Prostate gland (tissue), 2 donors: ENCODE data around the gene KCNH6. TPM values are rescaled to one million over a fixed set of nuclear protein-coding genes. Genes with fewer than 3 reads are reported as not detected.

Experiments
- DNase-seq: peaks from one replicate; pipeline ENCODE4 v3.0.0-alpha.2; 2019; ENCODE audit warnings: low spot score
- H3K27ac ChIP-seq, 2 donors: fragments of 200-600 bp; sonication (generic); 2 replicates each; pipeline ENCODE4 v1.5.1; 2017 to 2019
- H3K27me3 ChIP-seq: fragments of 200-600 bp; sonication (generic); replicated peaks from 2 replicates; pipeline ENCODE4 v1.5.1; 2019; ENCODE audit not compliant: insufficient read depth
- H3K36me3 ChIP-seq, 2 donors: fragments of 200-600 bp; sonication (generic); 1 replicate in 1 of 2; 2 replicates in 1 of 2; pipeline versions ENCODE4 v1.5.1 to v1.8.1; 2017 to 2019
- H3K4me1 ChIP-seq: fragments of 200-600 bp; sonication (generic); replicated peaks from 2 replicates; pipeline ENCODE4 v1.5.1; 2019
- H3K4me3 ChIP-seq, 2 donors: fragments of 200-600 bp; sonication (generic); 2 replicates each; pipeline ENCODE4 v1.5.1; 2017 to 2019
- H3K9me3 ChIP-seq: fragments of 200-600 bp; sonication (generic); 2 replicates; pipeline ENCODE4 v1.5.1; 2017
- POLR2A ChIP-seq: fragments of 450-650 bp; IDR thresholded peaks from one replicate; pipeline ENCODE4 v1.6.1; 2016; ENCODE audit warnings: antibody characterized with exemption, mild to moderate bottlenecking
- POLR2AphosphoS5 ChIP-seq: sonication (generic); formaldehyde crosslinking; IDR thresholded peaks from one replicate; pipeline ENCODE4 v1.6.1; 2017; ENCODE audit warnings: antibody characterized with exemption
- WGBS: methylation state at CpG from one replicate; pipeline ENCODE4 v1.1.5; 2018; 5-methylcytosine and 5-hydroxymethylcytosine counted together
- intact Hi-C: fragments of 100-400 bp; cut with DNase I; formaldehyde crosslinking; loops from one replicate; pipeline ENCODE4 v1.14.2; 2022
- total RNA-seq, 2 donors: library from RNA; depleted of rRNA; stranded (reverse); fragments of >200 nt; gene quantifications; one replicate each; pipeline ENCODE4 v1.1.0, GENCODE V29; 2016
- TF ChIP-seq, protein P1 (sequence below), 4 experiments: fragments of 200-600 bp in 2 of 4; fragments of 450-650 bp in 2 of 4; sonication (generic) in 2 of 4; IDR thresholded peaks; 1 replicate in 3 of 4; 2 replicates in 1 of 4; pipeline ENCODE4 v1.5.1; 2016 to 2019; ENCODE audit warnings: antibody characterized with exemption in 4 of 4, mild to moderate bottlenecking in 2 of 4, moderate library complexity in 2 of 4

Gene KCNH6
- total RNA-seq, 2 donors from 2014 or later, result 8.1 to 22.4 TPM

DNA sequence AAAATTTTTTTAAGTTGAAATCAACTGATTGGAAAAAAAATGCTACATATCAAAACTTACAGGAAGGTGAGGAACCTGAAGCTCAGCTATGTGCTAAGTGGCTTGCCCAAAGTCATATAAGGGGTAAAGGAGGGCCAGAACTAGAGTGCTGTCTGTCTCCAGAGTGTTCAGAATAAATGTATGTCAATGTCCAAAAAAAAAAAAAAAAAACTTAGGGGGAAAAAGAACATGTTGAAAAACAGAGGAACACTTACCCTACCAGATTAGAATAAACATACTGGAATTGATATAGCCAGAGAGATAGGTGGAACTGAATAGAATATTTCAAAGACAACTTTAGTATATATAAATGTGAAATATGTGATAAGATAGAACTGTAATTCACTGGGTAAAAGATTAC, 38.7 kb downstream of the KCNH6 start:
- Histone ChIP-seq H3K9me3 (no peaks in the 10 kb centered on the region), H3K4me1 (no peaks in the 10 kb centered on the region), H3K4me3 (no peak overlapping the region), H3K27me3 (no peaks in the 10 kb centered on the region), H3K36me3 (no peaks in the 10 kb centered on the region), H3K27ac (no peak overlapping the region)
- no peak for TF ChIP-seq POLR2AphosphoS5
- TF ChIP-seq, protein P1, sequence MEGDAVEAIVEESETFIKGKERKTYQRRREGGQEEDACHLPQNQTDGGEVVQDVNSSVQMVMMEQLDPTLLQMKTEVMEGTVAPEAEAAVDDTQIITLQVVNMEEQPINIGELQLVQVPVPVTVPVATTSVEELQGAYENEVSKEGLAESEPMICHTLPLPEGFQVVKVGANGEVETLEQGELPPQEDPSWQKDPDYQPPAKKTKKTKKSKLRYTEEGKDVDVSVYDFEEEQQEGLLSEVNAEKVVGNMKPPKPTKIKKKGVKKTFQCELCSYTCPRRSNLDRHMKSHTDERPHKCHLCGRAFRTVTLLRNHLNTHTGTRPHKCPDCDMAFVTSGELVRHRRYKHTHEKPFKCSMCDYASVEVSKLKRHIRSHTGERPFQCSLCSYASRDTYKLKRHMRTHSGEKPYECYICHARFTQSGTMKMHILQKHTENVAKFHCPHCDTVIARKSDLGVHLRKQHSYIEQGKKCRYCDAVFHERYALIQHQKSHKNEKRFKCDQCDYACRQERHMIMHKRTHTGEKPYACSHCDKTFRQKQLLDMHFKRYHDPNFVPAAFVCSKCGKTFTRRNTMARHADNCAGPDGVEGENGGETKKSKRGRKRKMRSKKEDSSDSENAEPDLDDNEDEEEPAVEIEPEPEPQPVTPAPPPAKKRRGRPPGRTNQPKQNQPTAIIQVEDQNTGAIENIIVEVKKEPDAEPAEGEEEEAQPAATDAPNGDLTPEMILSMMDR (IDR thresholded peaks at IDR 0.05), result no peak
- no peak for TF ChIP-seq POLR2A
- no peak for DNase-seq
- intact Hi-C loops, result no loop called here

DNA sequence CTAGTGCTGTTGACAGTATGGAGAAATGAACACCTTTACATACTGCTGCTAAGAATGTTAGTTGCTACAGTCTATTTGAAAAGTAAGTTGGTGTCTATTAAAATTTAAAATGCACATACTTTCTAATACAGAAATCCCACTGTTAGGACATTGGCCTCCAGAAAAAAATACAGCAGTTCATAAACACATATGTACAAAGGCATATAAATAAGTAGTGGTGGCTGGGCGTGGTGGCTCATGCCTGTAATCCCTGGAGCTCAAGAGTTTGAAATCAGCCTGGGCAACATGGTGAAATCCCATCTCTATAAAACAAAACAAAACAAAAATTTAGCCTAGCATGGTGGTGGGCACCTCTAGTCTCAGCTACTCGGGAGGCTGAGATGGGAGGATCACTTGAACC, 40.2 kb downstream of the KCNH6 start:
- Histone ChIP-seq H3K4me3 (no peak overlapping the region), H3K27me3 (no peaks in the 10 kb centered on the region), H3K36me3 (no peaks in the 10 kb centered on the region), H3K27ac (no peak overlapping the region), H3K9me3 (no peaks in the 10 kb centered on the region), H3K4me1 (no peaks in the 10 kb centered on the region)
- DNase-seq, result no peak
- intact Hi-C loops, result no loop called here
- WGBS, result 98% methylated on average over 2 of the region's 2 CpGs
- TF ChIP-seq POLR2AphosphoS5, result no peak

DNA sequence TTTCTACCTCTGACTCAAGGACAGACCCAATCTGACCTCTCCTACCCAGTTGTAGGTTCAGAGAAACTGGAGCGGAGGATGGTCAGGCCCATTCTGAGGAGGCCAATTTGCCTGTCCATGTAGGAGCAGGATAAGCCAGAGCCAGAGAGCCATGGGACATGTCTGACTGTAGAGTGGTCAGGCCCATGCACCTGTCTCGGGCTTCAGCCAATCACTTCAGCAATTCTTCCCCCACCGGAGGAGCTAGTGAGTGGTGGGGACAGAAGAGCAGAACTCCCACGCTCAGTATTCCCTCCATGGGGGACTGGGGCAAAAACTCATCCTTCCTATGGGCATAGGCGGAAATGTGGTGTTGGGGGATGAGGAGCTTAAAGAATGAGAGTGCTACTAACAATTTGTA, 41.4 kb downstream of the KCNH6 start:
- TF ChIP-seq, protein P1 (IDR thresholded peaks at IDR 0.05), result no peak
- TF ChIP-seq POLR2A (no peak), POLR2AphosphoS5 (no peak)
- DNase-seq, result no peak
- 96% methylated on average over 5 of the region's 5 CpGs for WGBS
- Histone ChIP-seq H3K27ac (no peak overlapping the region), H3K4me1 (no peaks in the 10 kb centered on the region), H3K36me3 (no peaks in the 10 kb centered on the region), H3K27me3 (no peaks in the 10 kb centered on the region), H3K4me3 (no peak overlapping the region), H3K9me3 (no peaks in the 10 kb centered on the region)
- intact Hi-C loops, result no loop called here

DNA sequence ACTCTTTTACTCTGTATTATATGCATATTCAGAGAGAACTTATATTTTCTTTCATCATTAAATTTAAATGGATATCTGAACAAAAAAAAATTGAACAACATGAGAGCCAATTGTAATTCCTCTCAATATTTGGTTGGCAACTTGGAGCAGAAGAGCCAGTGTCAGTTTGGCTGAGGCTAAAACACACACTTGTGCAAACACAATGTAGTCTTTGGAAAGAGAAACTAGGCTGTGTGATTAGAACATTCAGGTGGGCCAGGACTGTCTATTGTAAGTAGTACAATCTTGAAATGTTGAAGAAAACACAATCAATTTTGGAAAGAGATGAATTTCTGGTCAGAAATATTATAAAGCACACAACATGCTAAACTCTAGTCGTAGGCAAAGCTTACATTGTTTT, 44.1 kb downstream of the KCNH6 start:
- intact Hi-C loops, result no loop called here
- no peak overlapping the region for H3K4me3 ChIP-seq
- DNase-seq, result no peak
- H3K9me3 ChIP-seq, result no peaks in the 10 kb centered on the region
- H3K36me3 ChIP-seq, result no peaks in the 10 kb centered on the region
- H3K27ac ChIP-seq, result no peak overlapping the region
- WGBS, result 82% methylated on average over 1 of the region's 1 CpG
- TF ChIP-seq POLR2AphosphoS5 (no peak), POLR2A (no peak)
- TF ChIP-seq, protein P1 (IDR thresholded peaks at IDR 0.05), result no peak
- no peaks in the 10 kb centered on the region for H3K4me1 ChIP-seq
- no peaks in the 10 kb centered on the region for H3K27me3 ChIP-seq

DNA sequence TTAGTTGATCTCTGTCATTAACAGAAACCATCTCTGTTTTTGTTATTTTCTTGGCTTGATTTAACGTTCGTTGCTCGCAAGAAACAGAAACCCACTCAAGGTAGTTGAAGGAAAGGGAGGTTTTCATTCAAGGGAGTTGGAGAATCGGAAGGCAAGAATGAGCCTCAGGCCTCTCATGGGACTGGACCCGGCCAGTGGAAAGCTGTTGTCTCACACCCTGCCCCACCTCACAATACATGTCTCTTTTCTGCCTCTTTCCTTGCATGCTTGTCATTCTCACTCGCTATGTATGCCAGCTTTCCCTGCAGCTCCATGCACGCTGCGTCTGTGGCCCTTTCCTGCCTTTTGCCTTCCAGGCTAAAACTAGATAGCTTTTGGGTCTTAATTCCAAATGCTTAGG, 45.4 kb downstream of the KCNH6 start:
- Histone ChIP-seq H3K36me3 (no peaks in the 10 kb centered on the region), H3K4me3 (no peak overlapping the region), H3K27me3 (no peaks in the 10 kb centered on the region), H3K27ac (no peak overlapping the region), H3K9me3 (no peaks in the 10 kb centered on the region), H3K4me1 (no peaks in the 10 kb centered on the region)
- intact Hi-C loops, result no loop called here
- no peak for DNase-seq
- TF ChIP-seq, protein P1 (IDR thresholded peaks at IDR 0.05), result no peak
- no peak for TF ChIP-seq POLR2AphosphoS5
- TF ChIP-seq POLR2A, result no peak
- 82% methylated on average over 8 of the region's 8 CpGs for WGBS
